GM19025 (cell line): ENCODE data around the gene COX6B2.

ENCODE experiments used
- ATAC-seq: cut with Tn5 transposase; IDR thresholded peaks from one replicate; pipeline ENCODE4 v1.9.1; 2021; ENCODE audit warnings: mild to moderate bottlenecking, low read depth, moderate library complexity; ENCODE audit not compliant: unreplicated experiment

Gene COX6B2

GRCh38 chr19:55315956-55316525, 38.5 kb downstream of the COX6B2 start:
- no peak for ATAC-seq

- ATAC-seq, result no peak
Observed at GRCh38 chr19:55314396-55314795, 40.1 kb downstream of the COX6B2 start.

- ATAC-seq, result no peak
Observed at GRCh38 chr19:55312621-55313512, 41.7 kb downstream of the COX6B2 start.

GRCh38 chr19:55311797-55312196, 42.7 kb downstream of the COX6B2 start:
- no peak for ATAC-seq

GRCh38 chr19:55311397-55311796, 43.1 kb downstream of the COX6B2 start:
- no peak for ATAC-seq

- no peak for ATAC-seq
Observed at GRCh38 chr19:55310498-55310897, 44.0 kb downstream of the COX6B2 start.

GRCh38 chr19:55309448-55309847, 45.1 kb downstream of the COX6B2 start:
- ATAC-seq, result no peak

GRCh38 chr19:55308281-55308680, 46.2 kb downstream of the COX6B2 start:
- ATAC-seq, result no peak

GRCh38 chr19:55306712-55307111, 47.8 kb downstream of the COX6B2 start:
- no peak for ATAC-seq

- ATAC-seq, result no peak
Observed at GRCh38 chr19:55305983-55306562, 48.4 kb downstream of the COX6B2 start.

GRCh38 chr19:55305491-55305890, 49.0 kb downstream of the COX6B2 start:
- ATAC-seq, result no peak

GRCh38 chr19:55304980-55305379, 49.5 kb downstream of the COX6B2 start:
- ATAC-seq, result no peak

- ATAC-seq, result no peak
Observed at GRCh38 chr19:55304279-55304978, 50.1 kb downstream of the COX6B2 start.

GRCh38 chr19:55303477-55303876, 51.0 kb downstream of the COX6B2 start:
- no peak for ATAC-seq

- no peak for ATAC-seq
Observed at GRCh38 chr19:55302318-55302703, 52.2 kb downstream of the COX6B2 start.

- ATAC-seq, result no peak
Observed at GRCh38 chr19:55301459-55302317, 52.8 kb downstream of the COX6B2 start.

GRCh38 chr19:55300886-55301458, 53.5 kb downstream of the COX6B2 start:
- ATAC-seq, result no peak

- ATAC-seq, result no peak
Observed at GRCh38 chr19:55299991-55300390, 54.5 kb downstream of the COX6B2 start.
